Prostate gland (tissue), 2 donors: ENCODE measurements around the gene BPIFB3.

Experiments used
- POLR2A ChIP-seq: fragments of 450-650 bp; IDR thresholded peaks from one replicate; pipeline ENCODE4 v1.6.1; 2016; ENCODE audit warnings: antibody characterized with exemption, mild to moderate bottlenecking
- TF ChIP-seq, protein P1 (sequence below), 4 experiments: fragments of 200-600 bp in 2 of 4; fragments of 450-650 bp in 2 of 4; sonication (generic) in 2 of 4; IDR thresholded peaks; 1 replicate in 3 of 4; 2 replicates in 1 of 4; pipeline ENCODE4 v1.5.1; 2016 to 2019; ENCODE audit warnings: antibody characterized with exemption in 4 of 4, mild to moderate bottlenecking in 2 of 4, moderate library complexity in 2 of 4

DNA sequence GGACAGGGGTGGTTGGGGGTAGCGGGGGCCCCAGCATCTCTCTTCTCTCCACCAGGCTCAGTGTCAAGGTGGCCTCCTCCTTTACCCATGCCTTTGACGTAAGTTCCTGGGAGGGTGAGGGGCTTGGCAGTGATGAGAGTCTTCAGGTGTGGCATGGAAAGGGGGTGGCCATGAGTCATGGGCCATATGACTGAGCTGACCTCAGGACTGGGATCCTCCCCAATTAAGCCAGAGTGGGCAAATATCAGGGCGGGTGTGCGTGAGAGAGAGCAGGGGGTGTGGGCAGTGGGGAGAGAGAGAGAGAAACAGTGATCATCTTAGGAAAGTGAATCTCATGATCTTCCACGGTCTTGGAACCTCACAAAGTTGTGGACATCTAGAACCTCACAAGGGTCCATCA lies 17.5 kb downstream of the BPIFB3 start:
- TF ChIP-seq, protein P1, sequence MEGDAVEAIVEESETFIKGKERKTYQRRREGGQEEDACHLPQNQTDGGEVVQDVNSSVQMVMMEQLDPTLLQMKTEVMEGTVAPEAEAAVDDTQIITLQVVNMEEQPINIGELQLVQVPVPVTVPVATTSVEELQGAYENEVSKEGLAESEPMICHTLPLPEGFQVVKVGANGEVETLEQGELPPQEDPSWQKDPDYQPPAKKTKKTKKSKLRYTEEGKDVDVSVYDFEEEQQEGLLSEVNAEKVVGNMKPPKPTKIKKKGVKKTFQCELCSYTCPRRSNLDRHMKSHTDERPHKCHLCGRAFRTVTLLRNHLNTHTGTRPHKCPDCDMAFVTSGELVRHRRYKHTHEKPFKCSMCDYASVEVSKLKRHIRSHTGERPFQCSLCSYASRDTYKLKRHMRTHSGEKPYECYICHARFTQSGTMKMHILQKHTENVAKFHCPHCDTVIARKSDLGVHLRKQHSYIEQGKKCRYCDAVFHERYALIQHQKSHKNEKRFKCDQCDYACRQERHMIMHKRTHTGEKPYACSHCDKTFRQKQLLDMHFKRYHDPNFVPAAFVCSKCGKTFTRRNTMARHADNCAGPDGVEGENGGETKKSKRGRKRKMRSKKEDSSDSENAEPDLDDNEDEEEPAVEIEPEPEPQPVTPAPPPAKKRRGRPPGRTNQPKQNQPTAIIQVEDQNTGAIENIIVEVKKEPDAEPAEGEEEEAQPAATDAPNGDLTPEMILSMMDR (IDR thresholded peaks at IDR 0.05) = no peak
- TF ChIP-seq POLR2A = no peak
